Body of pancreas (tissue), 4 donors: Measurements from ENCODE around the gene TMEM237.

Experiments
- CTCF ChIP-seq, 7 experiments: fragments of 450-650 bp in 4 of 7; fragments of 200-600 bp in 3 of 7; sonication (generic) in 3 of 7; IDR thresholded peaks; one replicate each; pipeline ENCODE4 v1.5.1; 2016 to 2019; ENCODE audit warnings: antibody characterized with exemption in 7 of 7
- POLR2A ChIP-seq, 3 donors: fragments of 450-650 bp; IDR thresholded peaks; one replicate each; pipeline ENCODE4 v1.6.1; 2016; ENCODE audit warnings: antibody characterized with exemption in 3 of 3, mild to moderate bottlenecking in 2 of 3

DNA sequence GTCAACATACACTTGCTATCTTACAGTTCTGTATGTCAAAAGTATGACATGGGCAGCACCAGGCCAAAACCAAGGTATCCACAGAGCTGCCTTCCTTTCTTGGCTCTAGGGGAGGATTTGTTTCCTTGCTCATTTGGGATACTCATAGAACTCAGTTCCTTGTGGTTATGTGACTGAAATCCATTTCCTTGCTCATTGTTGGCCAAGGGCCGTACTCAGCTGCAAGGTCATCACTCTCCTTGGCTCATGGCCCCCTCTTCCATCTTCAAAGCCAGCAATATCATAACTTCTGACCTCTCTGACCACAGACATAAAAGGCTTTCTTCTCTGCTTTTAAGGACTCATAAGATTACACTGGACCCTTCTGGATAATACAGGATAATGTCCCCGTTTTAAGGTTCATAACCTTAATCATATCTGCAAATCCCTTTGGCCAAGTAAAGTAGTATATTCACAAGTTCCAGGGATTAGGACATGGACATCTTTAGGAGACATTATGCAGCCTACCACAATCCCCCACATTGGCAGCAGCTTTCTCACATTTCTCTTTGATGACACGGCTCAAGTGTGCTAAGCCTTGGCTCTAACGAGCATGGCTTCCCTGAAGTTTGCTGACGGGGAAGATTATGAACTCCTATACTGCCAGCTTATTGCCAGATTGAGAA, 20.9 kb downstream of the TMEM237 start:
- TF ChIP-seq CTCF (IDR thresholded peaks at IDR 0.05) (no peak), POLR2A (IDR thresholded peaks at IDR 0.05) (no peak)
